CD14-positive monocyte (primary cell): Measurements from ENCODE around the gene TMEM88. TPM values are rescaled to one million over a fixed set of nuclear protein-coding genes. Genes with fewer than 3 reads are reported as not detected.
A peak's percentile ranks its signal among the peaks of the same experiment; 100 is the strongest.
"Not testable (repeated sequence)": the region's sequence is repeated elsewhere in the genome, so short reads cannot be mapped to it uniquely, and the experiment has no call there.

ENCODE experiments used
- DNase-seq, 3 donors: peaks; one replicate each; pipeline ENCODE4 v3.0.0-alpha.2; 2011 to 2022
- H2AFZ ChIP-seq: 2 replicates; pipeline ENCODE4 v1.6.0; 2012; ENCODE audit warnings: mild to moderate bottlenecking, low read depth, low read length, inconsistent platforms; ENCODE audit not compliant: insufficient read depth, poor library complexity, severe bottlenecking
- H3K27ac ChIP-seq, 2 donors: 1 replicate in 1 of 2; 2 replicates in 1 of 2; pipeline ENCODE4 v1.5.1; 2012 to 2013; ENCODE audit warnings: low read length in 2 of 2, control low read depth in 1 of 2, inconsistent platforms in 1 of 2, low read depth in 1 of 2, mild to moderate bottlenecking in 1 of 2
- H3K27me3 ChIP-seq, 2 donors: one replicate each; pipeline versions ENCODE4 v1.6.0 to v1.6.1; 2011 to 2013; ENCODE audit warnings: low read length in 2 of 2; ENCODE audit not compliant: control insufficient read depth in 2 of 2, insufficient read depth in 2 of 2
- H3K36me3 ChIP-seq, 2 donors: replicated peaks in 1 of 2; 1 replicate in 1 of 2; 2 replicates in 1 of 2; pipeline versions ENCODE4 v1.5.1 to v1.6.1; 2012 to 2013; ENCODE audit warnings: low read length in 2 of 2, control low read depth in 1 of 2, inconsistent platforms in 1 of 2, mild to moderate bottlenecking in 1 of 2; ENCODE audit not compliant: insufficient read depth in 2 of 2, control insufficient read depth in 1 of 2
- H3K4me1 ChIP-seq, 2 donors: 1 replicate in 1 of 2; 2 replicates in 1 of 2; pipeline versions ENCODE4 v1.5.1 to v1.6.1; 2012 to 2013; ENCODE audit warnings: low read length in 2 of 2, control low read depth in 1 of 2, inconsistent platforms in 1 of 2, mild to moderate bottlenecking in 1 of 2, moderate library complexity in 1 of 2; ENCODE audit not compliant: insufficient read depth in 2 of 2, control insufficient read depth in 1 of 2
- H3K4me2 ChIP-seq: replicated peaks from 2 replicates; pipeline ENCODE3; 2012; ENCODE audit warnings: low read length, moderate library complexity, mild to moderate bottlenecking; ENCODE audit not compliant: poor library complexity, severe bottlenecking; ENCODE audit errors: extremely low read depth
- H3K4me3 ChIP-seq, 3 experiments: fragments of 200-600 bp in 1 of 3; sonication (generic) in 1 of 3; replicated peaks in 1 of 3; 1 replicate in 2 of 3; 2 replicates in 1 of 3; pipeline ENCODE4 v1.5.1; 2011 to 2013; ENCODE audit warnings: low read length in 3 of 3, mild to moderate bottlenecking in 3 of 3, control low read depth in 2 of 3, low read depth in 2 of 3, inconsistent platforms in 1 of 3, moderate library complexity in 1 of 3
- H3K79me2 ChIP-seq: 2 replicates; pipeline ENCODE4 v1.6.0; 2012; ENCODE audit warnings: mild to moderate bottlenecking, control low read depth, inconsistent platforms, low read length, moderate library complexity; ENCODE audit not compliant: insufficient read depth
- H3K9ac ChIP-seq: 2 replicates; pipeline ENCODE4 v1.6.0; 2017; ENCODE audit warnings: low read length, mild to moderate bottlenecking; ENCODE audit not compliant: insufficient read depth, poor library complexity, severe bottlenecking
- H3K9me3 ChIP-seq, 2 donors: replicated peaks in 1 of 2; 1 replicate in 1 of 2; 2 replicates in 1 of 2; pipeline versions ENCODE4 v1.5.1 to v1.6.1; 2012 to 2013; ENCODE audit warnings: low read length in 2 of 2, control low read depth in 1 of 2; ENCODE audit not compliant: control insufficient read depth in 1 of 2, insufficient read depth in 1 of 2
- H4K20me1 ChIP-seq: 2 replicates; pipeline ENCODE4 v1.6.0; 2012; ENCODE audit warnings: mild to moderate bottlenecking, low read length, control low read depth, moderate library complexity; ENCODE audit not compliant: insufficient read depth
- H3K27ac Mint-ChIP-seq, 7 donors: one replicate each; pipeline ENCODE4 v1.8.0; 2020; ENCODE audit warnings: mild to moderate bottlenecking in 7 of 7, mixed read lengths in 7 of 7, moderate library complexity in 6 of 7, inconsistent platforms in 2 of 7
- H3K27me3 Mint-ChIP-seq, 3 donors: one replicate each; pipeline ENCODE4 v1.8.0; 2021 to 2022; ENCODE audit warnings: low read depth in 3 of 3, mild to moderate bottlenecking in 3 of 3, mixed read lengths in 3 of 3, moderate library complexity in 3 of 3, inconsistent platforms in 1 of 3
- H3K36me3 Mint-ChIP-seq, 2 donors: one replicate each; pipeline ENCODE4 v1.8.0; 2020; ENCODE audit warnings: mixed read lengths in 2 of 2, inconsistent platforms in 1 of 2, mild to moderate bottlenecking in 1 of 2
- H3K4me1 Mint-ChIP-seq: one replicate; pipeline ENCODE4 v1.8.0; 2020; ENCODE audit warnings: mild to moderate bottlenecking, mixed read lengths
- H3K4me3 Mint-ChIP-seq, 2 donors: one replicate each; pipeline ENCODE4 v1.8.0; 2020; ENCODE audit warnings: mild to moderate bottlenecking in 2 of 2, mixed read lengths in 2 of 2, moderate library complexity in 1 of 2
- H3K9me3 Mint-ChIP-seq, 7 donors: one replicate each; pipeline ENCODE4 v1.8.0; 2020 to 2022; ENCODE audit warnings: mixed read lengths in 7 of 7, mild to moderate bottlenecking in 6 of 7, moderate library complexity in 6 of 7, inconsistent platforms in 2 of 7
- WGBS: methylation state at CpG from one replicate; pipeline ENCODE4 v1.1.5; 2013; ENCODE audit warnings: missing lambda C conversion rate; ENCODE audit not compliant: insufficient coverage; 5-methylcytosine and 5-hydroxymethylcytosine counted together
- intact Hi-C, 2 donors: fragments of 100-400 bp; cut with micrococcal nuclease; formaldehyde crosslinking; loops; one replicate each; pipeline versions ENCODE4 v1.15.0 to v1.15.1; 2023
- polyA plus RNA-seq, 3 donors: library from polyadenylated mRNA; depleted of rRNA in 1 of 3; unstranded in 2 of 3; stranded (reverse) in 1 of 3; fragments of 300-500 nt in 2 of 3; fragments of >200 nt in 1 of 3; fragmentation: Illumina TruSeq in 2 of 3; gene quantifications; 1 replicate in 2 of 3; 2 replicates in 1 of 3; pipeline ENCODE4 v1.2.3, GENCODE V29; 2012 to 2021
- TF ChIP-seq, protein P1 (sequence below): fragments of 200-600 bp; IDR thresholded peaks from one replicate; pipeline ENCODE4 v1.8.0; 2022; ENCODE audit warnings: antibody characterized with exemption, mild to moderate bottlenecking

Gene TMEM88
- polyA plus RNA-seq, 3 donors, result 10.2 TPM; not detected in 2

DNA sequence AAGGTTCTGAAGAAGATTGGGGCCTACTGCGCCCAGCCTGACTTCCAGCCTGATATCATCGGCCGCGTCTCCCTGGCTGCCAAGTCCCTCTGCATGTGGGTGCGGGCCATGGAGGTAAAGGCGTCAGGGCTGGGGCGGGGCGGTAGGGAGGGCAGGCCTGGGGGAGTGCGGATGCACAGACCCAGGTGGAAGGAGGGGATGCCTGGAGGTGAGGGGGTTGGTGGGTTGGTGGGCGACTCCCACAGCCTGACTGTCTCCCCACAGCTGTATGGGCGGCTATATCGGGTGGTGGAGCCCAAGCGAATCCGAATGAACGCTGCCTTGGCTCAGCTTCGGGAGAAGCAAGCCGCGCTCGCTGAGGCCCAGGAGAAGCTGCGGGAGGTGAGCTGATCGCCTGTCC is 47.7 kb upstream of the TMEM88 start:
- Mint-ChIP-seq H3K27ac (peak overlapping the region in 1 of 7 donors; percentile 11), H3K36me3 (no peaks in the 10 kb centered on the region), H3K27me3 (peaks cover 1 to 12% (median 5%) of the 10 kb centered on the region in 3 donors), H3K4me3 (no peak overlapping the region), H3K9me3 (no peaks in the 10 kb centered on the region), H3K4me1 (peaks cover 13% of the 10 kb centered on the region)
- Histone ChIP-seq H3K4me2 (no peak overlapping the region), H3K27me3 (no peaks in the 10 kb centered on the region), H3K36me3 (no peaks in the 10 kb centered on the region), H4K20me1 (no peaks in the 10 kb centered on the region), H3K9ac (no peak overlapping the region), H3K27ac (no peak overlapping the region), H3K4me3 (no peak overlapping the region), H3K4me1 (peaks cover 10 to 19% of the 10 kb centered on the region in 2 donors), H3K9me3 (no peaks in the 10 kb centered on the region), H2AFZ (no peak overlapping the region), H3K79me2 (no peaks in the 10 kb centered on the region)
- DNase-seq, result no peak
- TF ChIP-seq, protein P1, sequence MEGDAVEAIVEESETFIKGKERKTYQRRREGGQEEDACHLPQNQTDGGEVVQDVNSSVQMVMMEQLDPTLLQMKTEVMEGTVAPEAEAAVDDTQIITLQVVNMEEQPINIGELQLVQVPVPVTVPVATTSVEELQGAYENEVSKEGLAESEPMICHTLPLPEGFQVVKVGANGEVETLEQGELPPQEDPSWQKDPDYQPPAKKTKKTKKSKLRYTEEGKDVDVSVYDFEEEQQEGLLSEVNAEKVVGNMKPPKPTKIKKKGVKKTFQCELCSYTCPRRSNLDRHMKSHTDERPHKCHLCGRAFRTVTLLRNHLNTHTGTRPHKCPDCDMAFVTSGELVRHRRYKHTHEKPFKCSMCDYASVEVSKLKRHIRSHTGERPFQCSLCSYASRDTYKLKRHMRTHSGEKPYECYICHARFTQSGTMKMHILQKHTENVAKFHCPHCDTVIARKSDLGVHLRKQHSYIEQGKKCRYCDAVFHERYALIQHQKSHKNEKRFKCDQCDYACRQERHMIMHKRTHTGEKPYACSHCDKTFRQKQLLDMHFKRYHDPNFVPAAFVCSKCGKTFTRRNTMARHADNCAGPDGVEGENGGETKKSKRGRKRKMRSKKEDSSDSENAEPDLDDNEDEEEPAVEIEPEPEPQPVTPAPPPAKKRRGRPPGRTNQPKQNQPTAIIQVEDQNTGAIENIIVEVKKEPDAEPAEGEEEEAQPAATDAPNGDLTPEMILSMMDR, result no peak
- WGBS, result 97% methylated on average over 19 of the region's 21 CpGs
- intact Hi-C loops, result no loop called here

DNA sequence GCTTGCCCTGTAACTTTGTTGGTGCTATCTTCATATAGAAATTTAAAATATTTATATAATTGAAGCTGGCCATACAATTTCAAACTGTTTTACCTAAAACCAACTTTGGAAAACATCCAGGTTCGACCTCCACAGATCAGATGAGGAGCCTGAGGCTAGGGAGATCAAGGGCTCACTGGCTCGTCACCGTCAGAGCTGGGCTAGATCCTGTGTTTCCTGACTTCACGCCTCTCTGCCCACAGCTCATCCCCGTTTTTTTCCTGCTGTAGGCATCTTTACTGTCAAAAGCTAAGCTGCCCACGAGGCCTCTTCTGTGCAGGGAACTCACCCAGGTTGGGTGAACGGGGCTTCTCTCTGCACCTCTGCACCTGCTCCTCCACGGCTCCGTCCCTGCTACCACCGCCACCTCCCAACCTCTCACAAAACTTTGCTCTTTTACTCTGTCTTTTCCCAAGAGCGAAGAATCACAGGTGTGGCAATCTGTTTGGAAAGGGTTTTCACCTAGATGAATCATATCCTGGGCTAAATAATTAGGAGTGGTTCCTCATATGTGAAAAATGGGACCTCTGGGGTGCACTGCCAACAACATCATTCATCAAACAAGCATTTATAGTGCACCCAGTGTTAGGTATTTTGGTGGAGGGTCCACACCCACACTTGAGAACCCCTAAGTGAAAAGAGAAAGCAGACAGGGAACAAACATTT is 45.6 kb upstream of the TMEM88 start:
- TF ChIP-seq, protein P1, result no peak
- Histone ChIP-seq H3K27ac (no peak overlapping the region), H4K20me1 (no peaks in the 10 kb centered on the region), H3K4me3 (no peak overlapping the region), H3K36me3 (no peaks in the 10 kb centered on the region), H3K27me3 (no peaks in the 10 kb centered on the region), H3K79me2 (no peaks in the 10 kb centered on the region), H3K9ac (no peak overlapping the region), H3K9me3 (no peaks in the 10 kb centered on the region), H3K4me2 (no peak overlapping the region), H2AFZ (no peak overlapping the region), H3K4me1 (peaks cover 10 to 19% of the 10 kb centered on the region in 2 donors)
- intact Hi-C loops, result no loop called here
- Mint-ChIP-seq H3K27me3 (peaks cover 0 to 6% (median 3%) of the 10 kb centered on the region in 3 donors), H3K4me3 (no peak overlapping the region), H3K9me3 (no peaks in the 10 kb centered on the region), H3K4me1 (peaks cover 13% of the 10 kb centered on the region), H3K36me3 (no peaks in the 10 kb centered on the region), H3K27ac (no peak overlapping the region)
- WGBS, result 87% methylated on average over 6 of the region's 11 CpGs
- no peak for DNase-seq

GRCh38 chr17:7809791-7810343 is 45.0 kb upstream of the TMEM88 start:
- H3K27me3 ChIP-seq, intact Hi-C loops, H3K79me2 ChIP-seq, H3K9ac ChIP-seq, H2AFZ ChIP-seq, H3K27ac Mint-ChIP-seq, H3K4me3 Mint-ChIP-seq, H3K27me3 Mint-ChIP-seq, H4K20me1 ChIP-seq, H3K9me3 Mint-ChIP-seq, H3K9me3 ChIP-seq, H3K36me3 ChIP-seq, H3K36me3 Mint-ChIP-seq, H3K4me3 ChIP-seq, H3K4me2 ChIP-seq, DNase-seq, H3K27ac ChIP-seq: not testable (repeated sequence)
- WGBS, result 70% methylated on average over 5 of the region's 9 CpGs
- H3K4me1 Mint-ChIP-seq, result peaks cover 13% of the 10 kb centered on the region
- peaks cover 10 to 19% of the 10 kb centered on the region in 2 donors for H3K4me1 ChIP-seq
